GM19043 (cell line): ENCODE measurements around the gene ZNF641.
A peak's percentile ranks its signal among the peaks of the same experiment; 100 is the strongest.

Source experiments
- ATAC-seq: cut with Tn5 transposase; IDR thresholded peaks from one replicate; pipeline ENCODE4 v1.9.1; 2021; ENCODE audit warnings: low read depth; ENCODE audit not compliant: unreplicated experiment

ZNF641 gene

GRCh38 chr12:48350249-48351021 lies at the start of gene ZNF641:
ZNF641 (minus strand) TSS chr12:48350919; CDS start chr12:48348090, 2,829 bp downstream.
- ATAC-seq = peak; percentile 83

- ATAC-seq = no peak
Observed at GRCh38 chr12:48390026-48390425, 39.3 kb upstream of the ZNF641 start.

DNA sequence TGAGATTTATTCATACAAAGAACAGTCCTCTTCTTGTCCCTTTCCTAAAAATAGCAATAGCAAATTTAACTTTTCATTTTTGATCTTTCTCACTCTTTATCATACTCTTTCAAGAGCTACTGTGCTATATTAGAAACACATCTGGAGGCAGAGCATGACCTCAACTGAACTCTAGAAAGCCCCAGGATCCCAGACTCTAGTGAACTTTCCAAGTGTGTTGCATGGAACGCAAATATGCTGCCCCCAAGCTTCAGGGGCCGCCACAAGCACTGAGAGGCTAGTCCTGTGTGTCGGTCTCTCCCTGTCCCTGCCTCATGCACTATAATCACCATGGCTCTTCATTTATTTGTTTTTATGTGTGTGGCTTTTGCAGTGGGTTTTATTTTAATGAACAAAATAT lies 38.7 kb upstream of the ZNF641 start:
- no peak for ATAC-seq

DNA sequence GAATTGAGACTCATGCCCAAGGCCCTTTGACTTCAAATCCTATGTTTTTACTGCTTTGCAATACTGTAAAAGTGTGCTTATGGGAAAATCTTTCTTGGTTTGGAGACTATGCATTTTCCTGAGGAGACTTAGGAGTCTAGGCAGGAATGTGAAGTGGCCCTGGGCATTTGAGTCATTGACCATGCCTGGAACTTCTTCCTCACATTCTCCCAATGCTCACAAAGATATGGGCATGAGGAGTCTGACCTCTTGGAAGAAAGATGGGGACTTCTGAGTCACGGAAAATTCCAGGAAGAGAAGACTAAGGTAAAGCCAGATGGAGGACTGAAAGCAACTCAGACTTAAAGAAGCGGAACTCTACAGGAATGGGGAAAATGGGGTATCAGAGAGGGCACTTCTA lies 38.2 kb upstream of the ZNF641 start:
- ATAC-seq = no peak

DNA sequence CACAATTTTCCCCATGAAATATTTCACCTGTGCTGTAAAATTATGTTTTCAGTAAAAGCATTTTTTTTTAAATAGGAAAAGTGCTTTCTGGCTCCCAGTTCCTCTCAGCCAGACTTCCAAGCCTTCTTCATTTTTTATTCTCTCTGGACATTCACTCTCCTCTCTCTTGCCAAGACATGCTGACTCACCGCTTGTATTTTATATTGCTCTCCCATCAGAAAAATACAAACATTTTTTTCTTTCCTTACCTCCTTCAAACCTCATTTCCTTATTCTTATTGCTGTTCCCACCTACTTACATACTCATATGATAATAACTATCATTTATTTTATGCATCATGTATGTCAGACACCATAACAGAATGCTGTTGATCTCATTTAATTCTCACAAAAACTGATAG lies 37.7 kb upstream of the ZNF641 start:
- no peak for ATAC-seq

DNA sequence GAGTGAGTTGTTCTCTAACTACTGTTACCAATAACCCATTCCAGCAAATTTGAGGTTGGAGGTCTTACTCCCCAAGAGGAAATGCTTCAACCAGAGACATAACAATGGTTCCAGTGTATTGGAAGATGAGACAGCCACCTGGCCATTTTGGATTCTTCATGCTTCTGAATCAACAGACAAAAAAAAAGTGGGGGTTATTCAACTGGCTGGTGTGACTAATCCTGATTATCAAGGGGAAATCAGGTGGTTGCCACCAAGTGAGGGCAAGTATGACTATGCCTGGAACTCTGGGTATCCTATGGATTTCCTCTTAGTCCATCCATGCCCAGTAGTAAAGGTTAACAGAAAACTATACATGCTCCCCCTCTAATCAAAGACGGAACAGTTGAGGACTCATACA lies 29.9 kb upstream of the ZNF641 start:
- ATAC-seq = no peak

DNA sequence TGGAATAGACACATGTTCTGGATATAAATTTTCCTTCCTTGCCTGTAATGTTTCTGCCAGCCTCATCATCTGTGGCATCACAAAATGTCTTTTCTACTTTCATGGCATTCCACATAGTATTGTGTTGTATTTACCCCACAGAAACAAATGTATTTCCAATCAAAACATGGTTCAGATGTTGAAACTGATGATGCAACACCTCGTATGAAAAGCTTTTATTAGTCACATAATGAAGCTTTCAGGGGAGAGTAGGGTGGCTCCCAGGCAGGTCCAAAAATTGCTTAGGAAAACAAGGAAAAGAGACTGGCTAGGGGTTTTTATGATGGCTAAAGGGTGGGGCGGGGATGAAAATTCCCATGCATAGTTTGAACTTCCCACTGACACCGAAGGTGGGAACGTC lies 29.1 kb upstream of the ZNF641 start:
- no peak for ATAC-seq

DNA sequence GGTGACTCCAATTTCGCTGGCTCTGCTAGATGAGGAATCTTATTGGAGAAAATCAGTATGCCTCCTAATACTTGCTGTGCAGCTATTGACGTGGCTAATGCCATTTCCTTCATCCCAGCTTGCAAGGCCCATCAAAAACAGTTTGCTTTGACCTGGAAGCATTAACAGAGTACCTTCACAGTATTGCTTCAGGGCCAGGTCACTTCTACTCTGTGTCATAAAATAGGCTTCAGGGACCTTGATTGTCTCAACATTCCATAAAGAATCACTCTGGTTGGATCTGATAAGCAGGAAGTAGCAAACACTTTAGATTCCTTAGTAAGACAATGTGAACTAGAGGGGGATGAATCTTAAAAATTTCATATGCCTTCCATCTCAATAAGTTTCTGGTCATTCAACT lies 26.9 kb upstream of the ZNF641 start:
- ATAC-seq = no peak

- no peak for ATAC-seq
Observed at GRCh38 chr12:48374164-48374563, 23.4 kb upstream of the ZNF641 start.

DNA sequence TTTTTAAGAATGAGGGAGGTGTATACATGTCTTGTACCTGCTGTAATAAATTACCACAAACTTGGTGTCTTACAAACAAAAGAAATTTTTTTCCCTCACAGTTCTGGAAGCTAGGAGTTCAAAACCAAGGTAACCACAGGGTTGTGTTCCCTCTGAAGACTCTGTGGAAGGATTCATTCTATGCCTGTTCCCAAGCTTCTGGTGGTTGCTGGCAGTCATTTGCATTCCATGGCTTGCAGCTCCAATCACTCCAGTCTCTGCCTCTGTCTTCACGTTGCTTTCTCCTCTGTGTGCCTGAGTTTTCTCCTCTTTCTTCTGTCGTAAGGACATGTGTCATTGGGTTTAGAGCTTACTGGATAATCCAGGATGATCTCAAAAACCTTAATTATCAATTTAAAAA lies 15.4 kb upstream of the ZNF641 start:
- ATAC-seq = no peak

- ATAC-seq = no peak
Observed at GRCh38 chr12:48361664-48362339, 11.1 kb upstream of the ZNF641 start.

DNA sequence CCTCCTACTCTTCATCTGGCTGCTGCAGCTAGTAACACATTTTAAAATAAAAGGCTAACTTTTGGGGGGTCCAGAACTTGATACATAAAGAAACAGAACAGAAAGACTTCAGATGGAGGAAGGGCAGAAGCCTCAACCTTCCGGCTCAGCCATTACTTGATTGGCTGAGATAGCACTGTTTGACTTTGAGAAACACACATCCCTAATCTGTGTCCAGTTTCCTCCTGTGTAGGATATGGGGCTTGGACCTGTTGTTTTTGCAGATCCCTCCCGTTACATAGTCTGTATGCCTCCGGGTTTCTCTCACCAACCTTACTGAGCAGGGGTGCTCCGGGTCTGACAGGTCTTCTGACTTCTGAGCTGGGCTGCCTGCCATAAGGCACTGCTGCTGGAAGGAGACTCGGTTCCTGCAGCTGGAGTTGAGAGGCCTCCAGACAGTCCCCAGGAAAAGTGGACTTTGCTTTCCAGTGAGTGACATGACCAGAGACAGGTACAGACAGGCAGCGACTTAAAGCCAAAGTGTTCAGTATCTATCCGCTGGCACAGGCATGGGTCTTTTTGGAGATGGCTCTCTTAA lies 8.3 kb upstream of the ZNF641 start:
- no peak for ATAC-seq

DNA sequence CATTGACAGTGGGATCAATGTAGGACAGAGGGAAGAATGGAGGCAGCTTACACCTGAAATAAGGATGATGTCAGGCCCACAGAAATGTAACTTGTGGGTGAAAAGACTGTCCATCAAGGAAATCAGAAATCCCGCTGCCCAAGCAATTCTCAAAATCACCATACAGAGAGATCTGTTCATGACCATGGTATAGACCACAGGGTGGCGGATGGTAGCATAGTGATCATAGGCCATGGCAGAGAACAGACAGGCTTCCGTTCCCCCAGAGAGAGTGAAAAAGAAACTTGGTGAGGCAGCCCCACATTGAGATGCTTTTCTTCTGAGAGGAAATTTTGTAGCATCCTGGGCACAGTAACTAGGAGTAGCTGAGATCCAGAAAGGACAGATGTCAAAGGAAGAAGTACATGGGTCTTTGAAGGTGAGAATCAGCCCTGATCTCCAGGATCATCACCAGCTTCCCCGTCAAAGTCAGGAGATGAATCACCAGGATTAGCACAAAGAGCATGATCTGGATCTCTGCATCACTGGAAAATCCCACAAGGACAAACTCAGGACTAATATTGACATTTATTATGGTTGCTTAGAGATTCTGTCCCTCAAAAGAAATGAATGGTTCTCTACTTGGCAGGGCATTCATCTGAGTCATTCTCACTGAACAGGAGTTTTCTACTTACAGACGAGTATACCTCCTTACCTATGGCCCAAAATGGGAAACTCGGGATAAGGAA lies 5.5 kb upstream of the ZNF641 start:
- ATAC-seq = no peak

DNA sequence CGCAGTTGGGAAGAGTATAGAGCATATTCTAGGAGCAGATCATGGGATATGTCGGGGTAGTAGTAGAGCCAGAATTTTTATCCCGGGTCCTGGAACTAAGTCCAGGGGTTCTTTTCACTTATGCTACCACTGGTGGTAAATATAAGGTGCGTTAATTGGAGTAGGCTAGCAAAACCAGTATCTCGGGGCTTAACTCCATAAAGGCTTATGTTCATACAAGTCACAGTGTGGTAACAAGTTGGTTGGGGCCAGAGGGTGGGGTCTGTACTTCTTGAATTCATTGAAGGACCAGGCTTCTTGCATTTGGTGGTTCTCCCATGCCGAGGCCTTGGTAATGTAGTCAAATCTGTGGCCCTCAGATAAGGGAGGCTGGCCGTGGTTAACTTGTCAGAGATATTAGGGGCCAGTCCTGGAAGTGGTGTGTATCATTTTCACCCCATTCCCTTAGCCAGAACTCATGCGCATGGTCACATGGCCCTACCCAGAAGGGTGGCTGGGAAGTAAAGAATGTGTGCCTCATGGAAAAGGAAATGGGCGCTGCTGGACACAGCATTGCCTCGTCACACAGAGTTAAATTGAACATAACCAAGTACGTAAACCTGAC lies 1.5 kb upstream of the ZNF641 start:
- ATAC-seq = no peak

DNA sequence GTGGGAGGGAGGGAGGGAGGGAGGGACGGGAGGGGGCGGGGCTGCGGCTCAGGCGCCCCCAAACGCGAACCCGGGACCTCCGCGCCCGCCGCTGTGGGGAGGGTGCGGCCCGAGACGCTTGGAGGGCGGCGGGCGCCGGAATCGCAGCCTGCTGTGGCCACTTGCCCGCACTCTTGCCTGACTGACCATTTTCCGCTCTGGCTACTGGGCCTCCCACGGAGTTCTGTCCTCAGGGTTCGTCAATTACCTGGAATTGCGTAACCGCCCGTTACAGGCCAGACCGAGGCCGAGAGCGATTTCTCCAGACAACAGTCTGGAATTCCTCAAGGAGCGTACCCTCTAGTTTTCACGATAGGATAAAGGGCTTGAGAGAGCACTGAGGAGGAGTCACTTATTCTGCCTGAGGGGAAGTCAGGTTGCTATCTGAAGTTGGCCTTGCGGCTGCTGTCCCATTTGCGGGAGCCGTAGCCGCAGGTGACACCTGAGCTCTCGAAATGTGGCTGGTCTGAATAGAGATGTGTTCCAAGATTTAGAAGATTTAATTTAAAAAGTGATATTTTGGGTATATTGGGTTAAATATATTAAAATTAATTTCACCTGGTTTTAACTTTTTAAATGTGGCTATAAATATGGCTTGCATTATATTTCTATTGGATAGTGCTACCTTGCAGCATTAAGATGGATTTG lies 446 bp upstream of the ZNF641 start:
- peak; percentile 54 for ATAC-seq

- ATAC-seq = no peak
Observed at GRCh38 chr12:48349471-48349870, 1.2 kb downstream of the ZNF641 start.

- no peak for ATAC-seq
Observed at GRCh38 chr12:48342980-48343379, 7.7 kb downstream of the ZNF641 start.

- ATAC-seq = no peak
Observed at GRCh38 chr12:48340943-48341342, 9.8 kb downstream of the ZNF641 start.

DNA sequence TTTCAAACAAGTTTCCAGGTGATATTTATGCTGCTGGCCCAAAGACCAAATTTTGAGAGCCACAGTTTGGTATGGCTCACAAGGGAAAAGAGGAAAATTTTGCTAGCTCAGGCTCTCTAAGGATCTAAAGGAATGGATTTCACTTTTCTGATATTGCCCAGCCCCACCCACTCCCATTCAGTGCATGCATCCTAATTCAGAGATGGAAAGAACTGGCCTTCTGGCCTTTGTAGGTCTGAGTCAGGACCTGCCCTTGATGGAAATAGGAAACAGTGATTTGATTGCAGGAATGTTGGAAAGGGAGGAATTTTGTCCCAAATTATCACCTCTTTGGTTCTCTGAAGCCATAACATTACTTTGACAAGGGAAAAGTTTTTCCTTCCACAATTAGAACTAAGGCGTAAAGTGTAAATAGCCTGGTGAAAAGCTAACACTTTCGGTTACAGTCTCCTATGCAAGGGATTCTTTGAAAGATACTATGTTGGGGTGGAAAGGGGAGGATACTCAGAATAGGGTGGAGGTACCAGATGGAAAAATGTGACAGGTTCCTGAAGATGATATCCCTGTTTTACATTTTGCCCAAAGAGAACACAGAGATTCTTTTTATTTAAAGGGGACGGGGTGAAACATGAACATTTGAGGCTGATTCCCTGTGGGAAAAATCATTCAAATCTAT lies 11.1 kb downstream of the ZNF641 start:
- no peak for ATAC-seq

DNA sequence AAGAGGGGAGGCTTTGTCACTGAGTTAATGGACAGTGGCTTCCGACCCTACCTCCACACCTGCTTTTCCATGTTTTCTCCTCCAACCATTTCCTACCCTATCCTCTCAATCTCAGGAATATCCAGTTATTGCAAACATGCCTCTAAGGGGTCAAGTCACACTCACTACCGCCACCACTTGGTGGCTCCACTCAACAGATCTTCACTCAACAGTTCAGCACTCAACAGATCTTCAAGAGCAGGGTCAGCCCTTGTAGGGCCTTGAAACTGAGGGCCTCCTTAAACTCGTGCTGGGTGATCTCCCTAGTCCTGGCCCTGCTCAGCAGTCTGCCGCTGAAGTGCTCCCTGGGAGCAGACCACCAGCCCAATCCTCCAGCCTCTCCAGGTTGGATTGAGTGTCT lies 14.2 kb downstream of the ZNF641 start:
- no peak for ATAC-seq
